Measurements from ENCODE around the gene INTS1.
"Not testable (repeated sequence)": the region's sequence is repeated elsewhere in the genome, so short reads cannot be mapped to it uniquely, and the experiment has no call there.

The INTS1 gene

GRCh38 chr7:1529383-1530116 is 25.4 kb upstream of the INTS1 start:
- no peak for DNase-seq

- no peak for DNase-seq
These were observed 22.1 kb upstream of the INTS1 start for GRCh38 chr7:1526271-1526754.

GRCh38 chr7:1525409-1525808 is 21.2 kb upstream of the INTS1 start:
- no peak for DNase-seq

GRCh38 chr7:1523844-1524243 is 19.7 kb upstream of the INTS1 start:
- no peak for DNase-seq

- DNase-seq = no peak
These were observed 19.0 kb upstream of the INTS1 start for GRCh38 chr7:1523208-1523607.

GRCh38 chr7:1521456-1521855 is 17.3 kb upstream of the INTS1 start:
- no peak for DNase-seq

GRCh38 chr7:1520539-1521234 is 16.5 kb upstream of the INTS1 start:
- no peak for DNase-seq

- not testable (repeated sequence) for DNase-seq
These were observed 15.2 kb upstream of the INTS1 start for GRCh38 chr7:1519322-1519922.

- DNase-seq = no peak
These were observed 12.5 kb upstream of the INTS1 start for GRCh38 chr7:1516586-1517251.

- DNase-seq = not testable (repeated sequence)
These were observed 11.3 kb upstream of the INTS1 start for GRCh38 chr7:1515509-1515967.

GRCh38 chr7:1514995-1515401 is 10.8 kb upstream of the INTS1 start:
- no peak for DNase-seq

GRCh38 chr7:1514407-1514806 is 10.2 kb upstream of the INTS1 start:
- DNase-seq = no peak

- no peak for DNase-seq
These were observed 9.5 kb upstream of the INTS1 start for GRCh38 chr7:1513657-1514095.

GRCh38 chr7:1512781-1513656 is 8.8 kb upstream of the INTS1 start:
- DNase-seq = peak in 1 of 2 donors; percentile 16

- no peak for DNase-seq
These were observed 7.5 kb upstream of the INTS1 start for GRCh38 chr7:1511444-1512422.

- no peak for DNase-seq
These were observed 6.6 kb upstream of the INTS1 start for GRCh38 chr7:1510780-1511154.

GRCh38 chr7:1509226-1509625 is 5.0 kb upstream of the INTS1 start:
- no peak for DNase-seq

GRCh38 chr7:1508277-1508758 is 4.1 kb upstream of the INTS1 start:
- DNase-seq = no peak

- no peak for DNase-seq
These were observed 1.8 kb upstream of the INTS1 start for GRCh38 chr7:1505731-1506550.

GRCh38 chr7:1503390-1503789 is 799 bp downstream of the INTS1 start:
- DNase-seq = no peak
